ENCODE results near the gene SLF2. TPM values are rescaled to one million over a fixed set of nuclear protein-coding genes. Genes with fewer than 3 reads are reported as not detected.

SLF2 gene
- total RNA-seq, 1 donor from 2014 or later, result 15.0 TPM

DNA sequence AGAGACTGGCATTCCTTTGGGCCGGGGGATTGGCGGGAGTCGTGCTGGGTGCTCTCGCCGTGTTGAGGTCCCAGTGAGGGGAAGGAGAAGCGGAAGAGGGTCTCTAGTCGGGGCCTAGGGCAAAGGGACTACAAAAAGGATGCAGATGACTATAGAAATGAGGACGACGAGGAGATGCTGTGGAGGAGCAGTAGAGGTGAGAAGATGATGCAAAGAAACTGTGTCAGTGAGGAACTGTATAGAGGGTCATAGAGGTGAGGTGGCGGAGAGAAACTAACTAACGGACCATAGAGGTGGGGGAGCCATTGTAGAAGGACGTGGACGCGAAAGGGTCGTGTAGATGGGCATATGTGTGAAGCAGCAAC lies 74.9 kb downstream of the SLF2 start:
- intact Hi-C loops (cut with DNase I), result no loop called here
- no peak for ATAC-seq (ENCODE audit: poor library complexity)
- DNase-seq, result no peak

- DNase-seq, result no peak
- ATAC-seq (ENCODE audit: poor library complexity), result no peak
- intact Hi-C loops (cut with DNase I), result no loop called here
Observed at GRCh38 chr10:100988166-100988565, 75.4 kb downstream of the SLF2 start.

GRCh38 chr10:100989088-100989487 lies 76.3 kb downstream of the SLF2 start:
- intact Hi-C loops (cut with DNase I), result no loop called here
- no peak for DNase-seq
- ATAC-seq (ENCODE audit: poor library complexity), result no peak

DNA sequence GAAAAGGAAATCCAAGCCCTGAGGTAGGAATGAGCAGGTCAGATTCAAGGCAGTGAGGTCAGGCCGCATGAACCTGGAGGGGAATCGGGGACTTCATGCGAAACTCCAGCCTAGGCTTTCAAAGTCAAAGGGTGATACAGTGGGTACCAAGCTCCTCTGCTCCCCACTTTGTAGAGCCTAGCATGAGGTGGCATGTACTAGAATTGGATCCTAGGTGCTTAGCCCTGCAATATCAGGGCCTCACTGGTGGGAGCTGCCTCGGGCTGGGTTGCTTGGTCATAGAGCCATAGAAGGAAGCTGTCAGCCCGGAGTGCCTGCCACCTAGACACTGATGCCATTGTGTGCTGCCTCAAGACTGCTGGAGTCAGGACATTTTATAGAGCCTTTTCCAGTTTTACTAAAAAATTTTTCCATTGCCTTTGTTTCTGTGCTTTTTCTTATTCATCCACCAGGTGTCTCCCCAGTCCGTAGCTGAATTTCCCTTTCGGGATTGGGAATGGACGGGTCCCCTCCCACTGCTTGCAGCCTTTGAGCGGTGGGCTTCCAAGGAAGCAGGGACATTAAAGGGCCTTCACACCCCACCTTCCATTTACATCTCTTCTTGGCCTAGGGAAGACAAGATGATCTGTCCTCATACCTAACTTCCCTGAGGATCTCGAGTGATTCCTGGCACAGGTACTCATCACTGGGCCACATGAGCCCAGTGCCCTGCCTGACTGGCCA lies 81.4 kb downstream of the SLF2 start:
- intact Hi-C loops (cut with DNase I), result no loop called here
- no peak for ATAC-seq (ENCODE audit: poor library complexity)
- no peak for DNase-seq

GRCh38 chr10:100995181-100995580 lies 82.4 kb downstream of the SLF2 start:
- intact Hi-C loops (cut with DNase I), result no loop called here
- ATAC-seq (ENCODE audit: poor library complexity) (no peak), DNase-seq (no peak)

DNA sequence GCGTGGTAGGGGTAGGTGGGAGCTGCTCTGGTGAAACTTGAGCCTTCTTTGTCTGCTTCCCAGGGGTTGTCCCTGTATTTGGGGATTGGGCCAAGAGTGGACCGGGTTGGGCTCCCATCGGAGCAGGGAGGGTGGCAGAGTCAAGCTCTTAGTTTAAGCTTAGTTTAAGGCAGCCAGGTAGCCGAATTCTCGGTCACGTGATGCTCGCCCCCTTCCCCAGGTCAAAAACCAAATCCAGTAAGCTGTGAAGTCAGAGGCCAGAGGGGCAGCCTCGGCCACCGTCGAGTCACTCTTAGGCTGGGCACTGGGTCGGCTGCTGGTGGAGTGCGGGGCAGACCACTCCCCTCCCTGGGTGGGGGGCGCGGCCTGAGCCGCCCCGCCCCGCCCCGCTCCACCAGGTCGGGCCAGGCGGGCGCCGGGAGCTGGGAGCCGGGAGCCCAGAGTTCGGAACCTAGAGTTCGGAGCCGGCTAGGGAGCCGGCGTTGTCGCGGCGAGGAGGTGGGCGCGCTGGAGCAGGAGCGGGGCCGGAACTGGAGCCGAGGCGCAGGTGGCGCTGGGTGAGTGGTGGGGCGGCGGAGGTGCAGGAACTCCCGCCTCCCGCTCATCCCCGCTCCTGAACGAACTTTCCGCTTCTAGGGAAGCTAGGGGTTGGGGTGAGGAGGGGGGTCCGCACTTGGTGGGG lies 84.1 kb downstream of the SLF2 start:
- no peak for DNase-seq
- intact Hi-C loops (cut with DNase I), result no loop called here
- ATAC-seq (ENCODE audit: poor library complexity), result peak; percentile 0

DNA sequence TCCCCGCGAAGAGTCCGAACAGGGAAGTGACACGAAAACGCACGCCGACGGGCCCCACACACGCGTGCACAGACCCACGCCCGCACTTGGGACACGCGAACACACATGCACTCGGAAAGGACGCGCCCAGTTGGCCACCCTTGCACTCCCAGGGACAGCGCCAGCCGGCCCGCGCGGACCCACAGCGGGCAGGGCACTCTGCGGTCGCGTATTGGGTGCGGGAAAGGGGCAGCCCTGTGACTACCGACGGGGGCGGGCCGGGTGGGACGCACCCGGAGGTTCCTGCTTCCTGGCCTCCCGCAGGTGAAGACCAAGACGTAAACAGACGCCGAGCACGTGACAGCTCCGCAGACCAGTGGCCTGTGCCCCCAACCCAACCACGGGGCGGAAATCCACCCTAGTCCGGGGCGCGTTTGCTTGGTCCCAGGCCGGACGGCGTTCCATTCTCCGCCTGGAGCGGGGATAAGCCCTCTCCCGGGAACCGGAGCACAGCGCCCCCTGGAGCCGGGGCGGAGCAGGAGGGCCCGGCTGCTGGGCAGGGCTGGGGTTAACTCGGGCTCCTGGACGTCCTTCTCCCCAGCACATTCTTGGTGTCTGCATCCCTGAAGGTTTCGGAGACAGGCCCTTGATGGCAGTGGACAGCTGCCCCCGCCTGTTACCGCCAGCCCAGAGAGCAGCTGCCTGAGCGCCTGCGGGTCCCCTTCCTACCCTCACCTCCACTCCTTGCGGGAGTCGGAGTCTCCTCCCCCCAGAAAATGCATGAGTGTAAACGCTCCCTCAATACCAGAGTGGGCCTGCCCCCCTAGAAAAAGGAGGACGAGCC lies 84.8 kb downstream of the SLF2 start:
- peak; percentile 87 for DNase-seq
- peak; percentile 55 for ATAC-seq (ENCODE audit: poor library complexity)
- intact Hi-C loops (cut with DNase I), result loop anchor here (2.0 kb wide), 1 partner anchor 15 kb away; no protein-coding TSS in a partner anchor

DNA sequence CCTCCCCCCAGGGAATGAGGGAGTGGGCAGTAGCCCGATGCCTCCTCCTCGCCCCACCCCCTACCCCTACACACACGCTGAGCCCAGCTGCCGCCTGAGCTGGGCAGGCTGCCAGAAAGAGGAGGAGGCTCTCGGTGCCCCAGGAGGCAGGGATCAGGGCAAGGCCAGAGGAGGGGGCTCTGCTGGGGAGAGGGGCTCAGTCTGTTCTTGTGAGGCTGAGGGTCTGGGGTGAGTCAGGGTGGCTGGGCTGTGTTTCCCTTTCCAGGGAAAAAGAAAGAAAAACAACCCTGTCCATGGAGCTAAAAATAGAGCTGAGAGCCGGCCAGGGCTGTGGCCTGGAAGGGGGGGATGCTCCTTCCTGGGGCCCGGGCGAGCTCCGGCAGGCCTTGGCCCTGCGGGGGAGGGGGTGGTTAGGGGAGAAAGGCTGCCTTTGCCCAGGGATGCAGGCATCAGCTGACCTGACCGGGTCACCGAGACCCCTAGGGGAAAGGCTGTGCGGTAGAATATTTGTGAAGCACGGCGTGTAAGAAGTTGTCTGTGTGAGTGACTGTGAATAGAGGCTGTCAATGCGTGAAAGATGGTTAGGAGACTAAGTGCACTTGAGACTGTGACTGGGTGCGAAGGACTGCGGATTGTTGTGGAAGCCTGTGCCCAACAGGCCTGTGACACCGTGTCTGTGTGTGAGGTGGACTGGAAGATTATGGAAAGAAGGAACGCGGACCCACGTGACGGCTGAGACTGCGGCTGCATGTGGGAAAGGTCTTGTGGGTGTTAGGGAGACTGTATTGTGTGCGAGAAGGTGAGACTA lies 85.6 kb downstream of the SLF2 start:
- ATAC-seq (ENCODE audit: poor library complexity) (peak; percentile 67), DNase-seq (peak; percentile 89)
- intact Hi-C loops (cut with DNase I), result loop anchor here (2.0 kb wide), 1 partner anchor 14 kb away; no protein-coding TSS in a partner anchor

DNA sequence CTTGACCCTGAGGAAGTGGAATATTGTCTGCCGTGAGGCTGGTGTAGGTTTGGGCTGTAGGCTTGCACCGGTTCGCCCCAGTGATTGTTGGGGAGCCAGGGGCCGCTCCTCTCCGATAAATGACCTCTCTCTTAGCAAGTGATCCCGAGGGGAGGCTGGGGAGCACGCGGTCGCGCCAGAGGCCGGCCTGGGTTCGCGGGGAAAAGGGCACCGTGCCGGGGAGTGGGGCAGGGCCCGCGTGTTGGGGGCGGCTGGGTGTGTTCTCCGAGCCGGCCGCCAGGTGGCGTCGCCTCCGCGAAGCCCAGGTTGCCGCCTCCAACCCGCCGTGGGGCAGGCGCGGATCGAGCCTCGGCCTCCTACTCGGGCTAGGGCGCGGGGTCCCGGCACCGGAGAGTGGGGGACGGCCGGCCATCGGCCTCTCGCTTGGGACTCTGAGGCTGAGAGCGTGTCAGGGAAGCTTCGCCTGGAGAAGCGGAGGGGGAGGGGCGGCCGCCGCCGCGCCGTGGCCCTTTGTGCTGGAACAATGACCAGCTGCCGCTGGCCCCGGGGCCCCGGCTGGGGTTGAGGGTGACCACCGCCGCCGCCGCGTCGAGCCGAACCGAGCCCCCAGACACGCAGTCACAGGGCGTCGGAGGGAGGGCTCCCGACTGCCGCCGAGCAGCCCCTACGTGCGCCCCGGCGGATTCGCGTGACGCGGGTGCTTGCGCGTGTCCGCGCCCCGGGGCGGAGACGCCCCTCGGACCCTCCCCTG lies 86.4 kb downstream of the SLF2 start:
- intact Hi-C loops (cut with DNase I), result loop anchor here (2.0 kb wide), 1 partner anchor 14 kb away; no protein-coding TSS in a partner anchor
- ATAC-seq (ENCODE audit: poor library complexity) (peak; percentile 81), DNase-seq (peak; percentile 91)

DNA sequence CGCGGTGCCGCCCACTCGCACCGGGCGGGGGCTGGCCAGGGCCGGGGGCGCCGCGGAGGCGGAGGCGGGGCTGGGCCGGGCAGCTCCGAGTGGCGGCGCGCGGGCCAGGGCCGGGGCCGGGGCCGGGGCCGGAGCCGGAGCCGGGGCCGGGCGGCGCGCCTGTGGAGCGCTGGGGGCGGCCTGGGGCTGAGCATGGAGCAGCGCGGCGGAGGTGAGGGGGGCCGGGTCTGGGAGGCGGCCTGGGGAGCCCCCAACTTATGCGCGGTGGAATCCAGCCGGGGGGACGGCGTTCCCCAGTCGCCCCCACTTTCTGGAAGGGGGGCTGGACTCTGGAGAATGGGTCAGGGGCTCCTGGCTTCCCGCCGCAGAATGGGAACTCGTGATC lies 87.0 kb downstream of the SLF2 start, which contains the start of gene LZTS2:
TSS of gene LZTS2 (plus strand) at position 67 of the 385 bp plus-strand sequence. CDS start 2,731 bp downstream, outside the sequence.
- no peak for ATAC-seq (ENCODE audit: poor library complexity)
- intact Hi-C loops (cut with DNase I), result loop anchor here (2.0 kb wide), 1 partner anchor 13 kb away; no protein-coding TSS in a partner anchor

GRCh38 chr10:101000127-101000914 lies 87.6 kb downstream of the SLF2 start:
- DNase-seq, result peak; percentile 53
- ATAC-seq (ENCODE audit: poor library complexity), result no peak
- intact Hi-C loops (cut with DNase I), result no loop called here

More for the DNA sequence above, 87.0 kb downstream of the SLF2 start, which contains the start of gene LZTS2:
- no peak for DNase-seq

- intact Hi-C loops (cut with DNase I), result no loop called here
- ATAC-seq (ENCODE audit: poor library complexity), result peak; percentile 12
Observed at GRCh38 chr10:101000915-101001658, 88.3 kb downstream of the SLF2 start.

GRCh38 chr10:101001659-101002035 lies 88.9 kb downstream of the SLF2 start:
- ATAC-seq (ENCODE audit: poor library complexity) (no peak), DNase-seq (no peak)
- intact Hi-C loops (cut with DNase I), result no loop called here

More at GRCh38 chr10:101000915-101001658, 88.3 kb downstream of the SLF2 start:
- DNase-seq, result peak; percentile 93

DNA sequence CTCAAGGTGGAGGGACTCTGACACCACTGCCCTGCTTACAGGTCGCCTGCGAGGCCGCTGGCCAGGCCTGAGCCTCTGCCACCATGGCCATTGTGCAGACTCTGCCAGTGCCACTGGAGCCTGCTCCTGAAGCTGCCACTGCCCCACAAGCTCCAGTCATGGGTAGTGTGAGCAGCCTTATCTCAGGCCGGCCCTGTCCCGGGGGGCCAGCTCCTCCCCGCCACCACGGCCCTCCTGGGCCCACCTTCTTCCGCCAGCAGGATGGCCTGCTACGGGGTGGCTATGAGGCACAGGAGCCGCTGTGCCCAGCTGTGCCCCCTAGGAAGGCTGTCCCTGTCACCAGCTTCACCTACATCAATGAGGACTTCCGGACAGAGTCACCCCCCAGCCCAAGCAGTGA lies 89.7 kb downstream of the SLF2 start:
- DNase-seq (no peak), ATAC-seq (ENCODE audit: poor library complexity) (no peak)
- intact Hi-C loops (cut with DNase I), result no loop called here

GRCh38 chr10:101003639-101004206 lies 91.0 kb downstream of the SLF2 start:
- DNase-seq (no peak), ATAC-seq (ENCODE audit: poor library complexity) (no peak)
- intact Hi-C loops (cut with DNase I), result no loop called here

DNA sequence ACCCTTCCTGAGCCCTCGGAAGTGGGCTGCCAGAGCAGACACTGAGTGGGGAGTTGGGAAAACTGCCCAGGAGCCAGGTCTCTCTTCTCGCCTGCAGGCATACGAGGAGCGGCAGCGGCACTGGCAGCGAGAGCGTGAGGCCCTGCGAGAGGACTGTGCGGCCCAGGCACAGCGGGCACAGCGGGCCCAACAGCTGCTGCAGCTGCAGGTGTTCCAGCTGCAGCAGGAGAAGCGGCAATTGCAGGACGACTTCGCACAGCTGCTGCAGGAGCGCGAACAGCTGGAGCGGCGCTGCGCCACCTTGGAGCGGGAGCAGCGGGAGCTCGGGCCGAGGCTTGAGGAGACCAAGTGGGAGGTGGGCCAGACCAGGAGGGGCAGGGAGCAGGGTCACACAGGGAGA lies 92.6 kb downstream of the SLF2 start:
- intact Hi-C loops (cut with DNase I), result no loop called here
- ATAC-seq (ENCODE audit: poor library complexity) (no peak), DNase-seq (no peak)
